HG03558 (cell line): ENCODE data around the gene PER2.

Experiments
- ATAC-seq: cut with Tn5 transposase; IDR thresholded peaks from one replicate; pipeline ENCODE4 v1.9.1; 2021; ENCODE audit warnings: moderate number of reproducible peaks; ENCODE audit not compliant: unreplicated experiment; ENCODE audit errors: extremely low read depth

Gene PER2

GRCh38 chr2:238252766-238253630, 35.4 kb downstream of the PER2 start:
- ATAC-seq = no peak

- ATAC-seq = no peak
These were observed 36.4 kb downstream of the PER2 start for GRCh38 chr2:238251986-238252385.

GRCh38 chr2:238251331-238251730, 37.1 kb downstream of the PER2 start:
- no peak for ATAC-seq

- ATAC-seq = no peak
These were observed 37.5 kb downstream of the PER2 start for GRCh38 chr2:238250896-238251295.

GRCh38 chr2:238247841-238248453, 40.5 kb downstream of the PER2 start:
- ATAC-seq = no peak

GRCh38 chr2:238247002-238247822, 41.2 kb downstream of the PER2 start:
- ATAC-seq = no peak

- ATAC-seq = no peak
These were observed 44.3 kb downstream of the PER2 start for GRCh38 chr2:238244151-238244550.

- ATAC-seq = no peak
These were observed 44.8 kb downstream of the PER2 start for GRCh38 chr2:238243496-238244076.

GRCh38 chr2:238242731-238243495, 45.5 kb downstream of the PER2 start:
- no peak for ATAC-seq

GRCh38 chr2:238241970-238242369, 46.4 kb downstream of the PER2 start:
- ATAC-seq = no peak

- no peak for ATAC-seq
These were observed 47.4 kb downstream of the PER2 start for GRCh38 chr2:238240757-238241711.

GRCh38 chr2:238239863-238240756, 48.3 kb downstream of the PER2 start, which contains the start of gene HES6:
Gene HES6 (minus strand): TSS chr2:238240038. CDS start chr2:238239905, 133 bp downstream.
- ATAC-seq = peak; percentile 71

- peak; percentile 7 for ATAC-seq
These were observed 48.9 kb downstream of the PER2 start for GRCh38 chr2:238239543-238239862.

- peak; percentile 7 for ATAC-seq
These were observed 49.5 kb downstream of the PER2 start for GRCh38 chr2:238238766-238239542.

GRCh38 chr2:238238311-238238765, 50.1 kb downstream of the PER2 start:
- ATAC-seq = no peak

GRCh38 chr2:238237431-238238135, 50.8 kb downstream of the PER2 start:
- no peak for ATAC-seq
